Esophagus muscularis mucosa (tissue), 4 donors: ENCODE measurements around the gene RASAL1. TPM values are rescaled to one million over a fixed set of nuclear protein-coding genes. Genes with fewer than 3 reads are reported as not detected.

Experiments used
- DNase-seq: peaks from one replicate; pipeline ENCODE4 v3.0.0-alpha.2; 2017; ENCODE audit errors: extremely low spot score
- H3K27ac ChIP-seq, 4 donors: fragments of 200-600 bp; sonication (generic); replicated peaks in 1 of 4; 1 replicate in 3 of 4; 2 replicates in 1 of 4; pipeline ENCODE4 v1.5.1; 2016 to 2019; ENCODE audit warnings: mild to moderate bottlenecking in 1 of 4
- H3K27me3 ChIP-seq, 4 donors: fragments of 200-600 bp; sonication (generic); one replicate each; pipeline versions ENCODE4 v1.5.1 to v1.6.0; 2016 to 2019
- H3K36me3 ChIP-seq, 4 donors: fragments of 200-600 bp; sonication (generic); one replicate each; pipeline ENCODE4 v1.5.1; 2016 to 2019
- H3K4me1 ChIP-seq, 4 donors: fragments of 200-600 bp; sonication (generic); one replicate each; pipeline ENCODE4 v1.5.1; 2016 to 2019
- H3K4me3 ChIP-seq, 4 donors: fragments of 200-600 bp; sonication (generic); 1 replicate in 2 of 4; 2 replicates in 2 of 4; pipeline ENCODE4 v1.5.1; 2016 to 2019; ENCODE audit warnings: mild to moderate bottlenecking in 4 of 4, moderate library complexity in 1 of 4
- H3K9me3 ChIP-seq, 4 donors: fragments of 200-600 bp; sonication (generic); 1 replicate in 3 of 4; 2 replicates in 1 of 4; pipeline ENCODE4 v1.5.1; 2016 to 2019
- CTCF ChIP-seq, 3 experiments: fragments of 200-600 bp in 2 of 3; fragments of 450-650 bp in 1 of 3; sonication (generic) in 2 of 3; IDR thresholded peaks; one replicate each; pipeline ENCODE4 v1.5.1; 2017 to 2019; ENCODE audit warnings: antibody characterized with exemption in 3 of 3, mild to moderate bottlenecking in 2 of 3, moderate library complexity in 1 of 3
- EP300 ChIP-seq: sonication (generic); formaldehyde crosslinking; IDR thresholded peaks from one replicate; pipeline ENCODE4 v1.6.1; 2017; ENCODE audit warnings: antibody characterized with exemption
- POLR2A ChIP-seq: fragments of 450-650 bp; IDR thresholded peaks from one replicate; pipeline ENCODE4 v1.6.1; 2017; ENCODE audit warnings: antibody characterized with exemption, moderate library complexity, mild to moderate bottlenecking, low read depth
- POLR2AphosphoS5 ChIP-seq, 2 donors: sonication (generic); formaldehyde crosslinking; IDR thresholded peaks; one replicate each; pipeline ENCODE4 v1.6.1; 2017; ENCODE audit warnings: antibody characterized with exemption in 2 of 2
- WGBS: methylation state at CpG from one replicate; pipeline ENCODE4 v1.1.5; 2018; 5-methylcytosine and 5-hydroxymethylcytosine counted together
- intact Hi-C: fragments of 100-400 bp; cut with DNase I; formaldehyde crosslinking; loops from one replicate; pipeline ENCODE4 v1.15.1; 2023
- total RNA-seq, 4 donors: library from RNA; depleted of rRNA; stranded (reverse); fragments of >200 nt; gene quantifications; one replicate each; pipeline versions ENCODE4 v1.1.0 to v1.2.1, GENCODE V29; 2016

The RASAL1 gene
- total RNA-seq, 4 donors from 2014 or later: 0.17 TPM; not detected in 3

GRCh38 chr12:113115455-113116126 lies 20.0 kb downstream of the RASAL1 start:
- H3K36me3 ChIP-seq: no peaks in the 10 kb centered on the region
- no peaks in the 10 kb centered on the region for H3K9me3 ChIP-seq
- intact Hi-C loops: no loop called here
- H3K4me1 ChIP-seq: no peaks in the 10 kb centered on the region
- H3K27me3 ChIP-seq: peaks cover 0 to 62% (median 0%) of the 10 kb centered on the region in 4 donors
- no peak overlapping the region for H3K27ac ChIP-seq
- WGBS: 84% methylated on average over 13 of the region's 22 CpGs
- TF ChIP-seq POLR2A (no peak), CTCF (IDR thresholded peaks at IDR 0.05) (no peak), EP300 (no peak), POLR2AphosphoS5 (IDR thresholded peaks at IDR 0.05) (no peak)
- no peak overlapping the region for H3K4me3 ChIP-seq
- no peak for DNase-seq

GRCh38 chr12:113114447-113115178 lies 20.9 kb downstream of the RASAL1 start:
- Histone ChIP-seq H3K36me3 (no peaks in the 10 kb centered on the region), H3K27ac (no peak overlapping the region), H3K4me3 (no peak overlapping the region), H3K27me3 (peaks cover 0 to 55% (median 0%) of the 10 kb centered on the region in 4 donors), H3K9me3 (no peaks in the 10 kb centered on the region), H3K4me1 (no peaks in the 10 kb centered on the region)
- 89% methylated on average over 12 of the region's 19 CpGs for WGBS
- intact Hi-C loops: no loop called here
- no peak for DNase-seq
- TF ChIP-seq POLR2A: no peak
- no peak for TF ChIP-seq EP300
- no peak for TF ChIP-seq POLR2AphosphoS5 (IDR thresholded peaks at IDR 0.05)
- no peak for TF ChIP-seq CTCF (IDR thresholded peaks at IDR 0.05)

GRCh38 chr12:113113397-113113796 lies 22.2 kb downstream of the RASAL1 start:
- Histone ChIP-seq H3K4me3 (no peak overlapping the region), H3K27me3 (peaks cover 0 to 46% (median 0%) of the 10 kb centered on the region in 4 donors), H3K9me3 (no peaks in the 10 kb centered on the region), H3K4me1 (no peaks in the 10 kb centered on the region), H3K36me3 (no peaks in the 10 kb centered on the region), H3K27ac (no peak overlapping the region)
- intact Hi-C loops: no loop called here
- TF ChIP-seq POLR2AphosphoS5 (IDR thresholded peaks at IDR 0.05) (no peak), POLR2A (no peak), EP300 (no peak), CTCF (IDR thresholded peaks at IDR 0.05) (no peak)
- WGBS: 90% methylated on average over 2 of the region's 2 CpGs
- no peak for DNase-seq

- no peak for DNase-seq
- H3K9me3 ChIP-seq: no peaks in the 10 kb centered on the region
- H3K36me3 ChIP-seq: no peaks in the 10 kb centered on the region
- intact Hi-C loops: no loop called here
- H3K27ac ChIP-seq: no peak overlapping the region
- no peak for TF ChIP-seq EP300
- TF ChIP-seq POLR2A: no peak
- TF ChIP-seq POLR2AphosphoS5 (IDR thresholded peaks at IDR 0.05): no peak
- TF ChIP-seq CTCF (IDR thresholded peaks at IDR 0.05): no peak
- WGBS: 72% methylated on average over 33 of the region's 39 CpGs
- peaks cover 0 to 46% (median 0%) of the 10 kb centered on the region in 4 donors for H3K27me3 ChIP-seq
- H3K4me1 ChIP-seq: no peaks in the 10 kb centered on the region
- no peak overlapping the region for H3K4me3 ChIP-seq
Measured at GRCh38 chr12:113112043-113112899, 23.3 kb downstream of the RASAL1 start.
